Activated CD4-positive, alpha-beta T cell treated with anti-CD3 and anti-CD28 coated beads, Interleukin-2, amount 10 ng/mL, durations not matched to agents 7 days and 5 days (primary cell): ENCODE results near the gene UNC13C. TPM values are rescaled to one million over a fixed set of nuclear protein-coding genes. Genes with fewer than 3 reads are reported as not detected.

ENCODE experiments used
- CTCF ChIA-PET: fragments of 350-600 bp; sonication (Branson Sonifier 250); formaldehyde crosslinking; loops from one replicate; lab custom pipeline; 2021; ENCODE audit warnings: antibody characterized with exemption; lab: Charles Lee
- POLR2A ChIA-PET: fragments of 350-600 bp; sonication (Branson Sonifier 250); formaldehyde crosslinking; loops from one replicate; lab custom pipeline; 2021; ENCODE audit warnings: antibody characterized with exemption; lab: Charles Lee
- DNase-seq: peaks from one replicate; pipeline ENCODE4 v3.0.0-alpha.2; 2020
- H3K27ac Mint-ChIP-seq: one replicate; pipeline ENCODE4 v1.8.0; 2021; ENCODE audit warnings: mild to moderate bottlenecking, moderate library complexity, mixed read lengths
- H3K27me3 Mint-ChIP-seq: one replicate; pipeline ENCODE4 v1.8.0; 2021; ENCODE audit warnings: mixed read lengths
- H3K36me3 Mint-ChIP-seq: one replicate; pipeline ENCODE4 v1.8.0; 2021; ENCODE audit warnings: low read depth, mixed read lengths
- H3K4me1 Mint-ChIP-seq: one replicate; pipeline ENCODE4 v1.8.0; 2021; ENCODE audit warnings: mixed read lengths
- H3K4me3 Mint-ChIP-seq: one replicate; pipeline ENCODE4 v1.8.0; 2021; ENCODE audit warnings: mild to moderate bottlenecking, moderate library complexity, mixed read lengths
- H3K9me3 Mint-ChIP-seq: one replicate; pipeline ENCODE4 v1.8.0; 2021; ENCODE audit warnings: mixed read lengths
- total RNA-seq, 2 experiments: library from RNA; stranded (reverse); gene quantifications; one replicate each; pipeline ENCODE4 v1.2.3, GENCODE V29; 2021

UNC13C gene
- total RNA-seq, 2 experiments from 2014 or later, result not detected

- no peaks in the 10 kb centered on the region for H3K36me3 Mint-ChIP-seq
Observed at GRCh38 chr15:54579855-54580254, 601.6 kb downstream of the UNC13C start.

GRCh38 chr15:54580643-54581042 is 602.4 kb downstream of the UNC13C start:
- Mint-ChIP-seq H3K27ac (no peak overlapping the region), H3K9me3 (no peaks in the 10 kb centered on the region), H3K36me3 (no peaks in the 10 kb centered on the region), H3K27me3 (no peaks in the 10 kb centered on the region), H3K4me1 (no peaks in the 10 kb centered on the region), H3K4me3 (no peak overlapping the region)
- ChIA-PET POLR2A (no interaction called here), CTCF (no interaction called here)
- DNase-seq, result no peak

More at GRCh38 chr15:54579855-54580254, 601.6 kb downstream of the UNC13C start:
- Mint-ChIP-seq H3K27ac (no peak overlapping the region), H3K4me3 (no peak overlapping the region), H3K9me3 (no peaks in the 10 kb centered on the region), H3K4me1 (no peaks in the 10 kb centered on the region), H3K27me3 (no peaks in the 10 kb centered on the region)
- DNase-seq, result no peak
- ChIA-PET POLR2A (no interaction called here), CTCF (no interaction called here)

GRCh38 chr15:54582863-54583643 is 604.8 kb downstream of the UNC13C start:
- no peaks in the 10 kb centered on the region for H3K4me1 Mint-ChIP-seq
- ChIA-PET CTCF (no interaction called here), POLR2A (no interaction called here)
- no peak overlapping the region for H3K27ac Mint-ChIP-seq
- H3K27me3 Mint-ChIP-seq, result no peaks in the 10 kb centered on the region
- no peak for DNase-seq
- no peaks in the 10 kb centered on the region for H3K36me3 Mint-ChIP-seq
- H3K4me3 Mint-ChIP-seq, result no peak overlapping the region
- H3K9me3 Mint-ChIP-seq, result no peaks in the 10 kb centered on the region

- POLR2A ChIA-PET, result no interaction called here
- Mint-ChIP-seq H3K27me3 (no peaks in the 10 kb centered on the region), H3K4me3 (no peak overlapping the region), H3K4me1 (no peaks in the 10 kb centered on the region), H3K27ac (no peak overlapping the region), H3K9me3 (no peaks in the 10 kb centered on the region), H3K36me3 (no peaks in the 10 kb centered on the region)
- CTCF ChIA-PET, result no interaction called here
- DNase-seq, result no peak
Observed at GRCh38 chr15:54585063-54585462, 606.8 kb downstream of the UNC13C start.

GRCh38 chr15:54594115-54594514 is 615.9 kb downstream of the UNC13C start:
- peaks cover 4% of the 10 kb centered on the region for H3K9me3 Mint-ChIP-seq
- DNase-seq, result no peak
- no peak overlapping the region for H3K27ac Mint-ChIP-seq

GRCh38 chr15:54599386-54599785 is 621.1 kb downstream of the UNC13C start:
- CTCF ChIA-PET, result no interaction called here
- H3K36me3 Mint-ChIP-seq, result no peaks in the 10 kb centered on the region
- peaks cover 4% of the 10 kb centered on the region for H3K9me3 Mint-ChIP-seq
- no peak overlapping the region for H3K4me3 Mint-ChIP-seq
- POLR2A ChIA-PET, result no interaction called here
- H3K27me3 Mint-ChIP-seq, result no peaks in the 10 kb centered on the region
- H3K27ac Mint-ChIP-seq, result no peak overlapping the region
- H3K4me1 Mint-ChIP-seq, result no peaks in the 10 kb centered on the region
- DNase-seq, result no peak

More at GRCh38 chr15:54594115-54594514, 615.9 kb downstream of the UNC13C start:
- ChIA-PET CTCF (no interaction called here), POLR2A (no interaction called here)
- Mint-ChIP-seq H3K4me1 (no peaks in the 10 kb centered on the region), H3K36me3 (no peaks in the 10 kb centered on the region), H3K27me3 (no peaks in the 10 kb centered on the region), H3K4me3 (no peak overlapping the region)

GRCh38 chr15:54605043-54605442 is 626.8 kb downstream of the UNC13C start:
- Mint-ChIP-seq H3K27me3 (peaks cover 2% of the 10 kb centered on the region), H3K27ac (no peak overlapping the region), H3K4me1 (no peaks in the 10 kb centered on the region), H3K36me3 (no peaks in the 10 kb centered on the region), H3K4me3 (no peak overlapping the region), H3K9me3 (no peaks in the 10 kb centered on the region)
- CTCF ChIA-PET, result no interaction called here
- DNase-seq, result no peak
- POLR2A ChIA-PET, result no interaction called here

- DNase-seq, result no peak
- Mint-ChIP-seq H3K27me3 (peaks cover 2% of the 10 kb centered on the region), H3K36me3 (no peaks in the 10 kb centered on the region), H3K9me3 (no peaks in the 10 kb centered on the region), H3K27ac (no peak overlapping the region), H3K4me1 (no peaks in the 10 kb centered on the region), H3K4me3 (no peak overlapping the region)
- CTCF ChIA-PET, result no interaction called here
- POLR2A ChIA-PET, result no interaction called here
Observed at GRCh38 chr15:54605556-54605955, 627.3 kb downstream of the UNC13C start.

GRCh38 chr15:54608876-54609835 is 630.9 kb downstream of the UNC13C start:
- DNase-seq, result no peak
- H3K4me3 Mint-ChIP-seq, result no peak overlapping the region
- no peak overlapping the region for H3K27ac Mint-ChIP-seq
- H3K4me1 Mint-ChIP-seq, result no peaks in the 10 kb centered on the region
- no peaks in the 10 kb centered on the region for H3K9me3 Mint-ChIP-seq
- no peaks in the 10 kb centered on the region for H3K36me3 Mint-ChIP-seq
- ChIA-PET POLR2A (no interaction called here), CTCF (no interaction called here)
- peaks cover 2% of the 10 kb centered on the region for H3K27me3 Mint-ChIP-seq

GRCh38 chr15:54618120-54618519 is 639.9 kb downstream of the UNC13C start:
- H3K9me3 Mint-ChIP-seq, result no peaks in the 10 kb centered on the region
- no peaks in the 10 kb centered on the region for H3K36me3 Mint-ChIP-seq
- H3K27me3 Mint-ChIP-seq, result no peaks in the 10 kb centered on the region
- ChIA-PET CTCF (no interaction called here), POLR2A (no interaction called here)
- H3K27ac Mint-ChIP-seq, result no peak overlapping the region
- H3K4me1 Mint-ChIP-seq, result no peaks in the 10 kb centered on the region
- DNase-seq, result no peak
- H3K4me3 Mint-ChIP-seq, result no peak overlapping the region

GRCh38 chr15:54619180-54619579 is 640.9 kb downstream of the UNC13C start:
- Mint-ChIP-seq H3K4me3 (no peak overlapping the region), H3K36me3 (no peaks in the 10 kb centered on the region), H3K27me3 (no peaks in the 10 kb centered on the region), H3K4me1 (no peaks in the 10 kb centered on the region), H3K27ac (no peak overlapping the region), H3K9me3 (no peaks in the 10 kb centered on the region)
- no peak for DNase-seq
- ChIA-PET POLR2A (no interaction called here), CTCF (no interaction called here)

GRCh38 chr15:54620916-54621315 is 642.7 kb downstream of the UNC13C start:
- no peak overlapping the region for H3K27ac Mint-ChIP-seq
- ChIA-PET POLR2A (no interaction called here), CTCF (no interaction called here)
- H3K4me1 Mint-ChIP-seq, result no peaks in the 10 kb centered on the region
- H3K9me3 Mint-ChIP-seq, result no peaks in the 10 kb centered on the region
- no peak for DNase-seq
- no peaks in the 10 kb centered on the region for H3K27me3 Mint-ChIP-seq
- H3K36me3 Mint-ChIP-seq, result no peaks in the 10 kb centered on the region
- H3K4me3 Mint-ChIP-seq, result no peak overlapping the region

GRCh38 chr15:54636147-54636546 is 657.9 kb downstream of the UNC13C start:
- Mint-ChIP-seq H3K27ac (no peak overlapping the region), H3K4me3 (no peak overlapping the region), H3K4me1 (no peaks in the 10 kb centered on the region)

More at GRCh38 chr15:54636147-54636546, 657.9 kb downstream of the UNC13C start:
- CTCF ChIA-PET, result no interaction called here
- H3K36me3 Mint-ChIP-seq, result no peaks in the 10 kb centered on the region
- H3K9me3 Mint-ChIP-seq, result peaks cover 2% of the 10 kb centered on the region
- no peak for DNase-seq
- POLR2A ChIA-PET, result no interaction called here
- H3K27me3 Mint-ChIP-seq, result no peaks in the 10 kb centered on the region
